Fibroblast of the conjunctiva (primary cell): ENCODE results near the gene ABCC12.

Source experiments
- DNase-seq: peaks from one replicate; pipeline ENCODE4 v3.0.0-alpha.2; 2010; ENCODE audit warnings: low read depth

Gene ABCC12

GRCh38 chr16:48132696-48133095, 23.1 kb downstream of the ABCC12 start:
- DNase-seq: no peak

- DNase-seq: no peak
Measured at GRCh38 chr16:48131201-48131935, 24.4 kb downstream of the ABCC12 start.

GRCh38 chr16:48129926-48130325, 25.9 kb downstream of the ABCC12 start:
- DNase-seq: no peak

- DNase-seq: no peak
Measured at GRCh38 chr16:48128769-48129168, 27.0 kb downstream of the ABCC12 start.

- DNase-seq: peak; percentile 87
Measured at GRCh38 chr16:48126801-48127644, 28.8 kb downstream of the ABCC12 start.

GRCh38 chr16:48125888-48126287, 29.9 kb downstream of the ABCC12 start:
- no peak for DNase-seq

- no peak for DNase-seq
Measured at GRCh38 chr16:48124266-48124665, 31.5 kb downstream of the ABCC12 start.

- peak; percentile 89 for DNase-seq
Measured at GRCh38 chr16:48123104-48123788, 32.5 kb downstream of the ABCC12 start.

GRCh38 chr16:48121276-48121675, 34.5 kb downstream of the ABCC12 start:
- no peak for DNase-seq

GRCh38 chr16:48118841-48119240, 37.0 kb downstream of the ABCC12 start:
- no peak for DNase-seq

GRCh38 chr16:48117217-48118105, 38.3 kb downstream of the ABCC12 start:
- peak; percentile 28 for DNase-seq

GRCh38 chr16:48115299-48115698, 40.5 kb downstream of the ABCC12 start:
- DNase-seq: no peak

GRCh38 chr16:48114410-48114809, 41.4 kb downstream of the ABCC12 start:
- no peak for DNase-seq

GRCh38 chr16:48113471-48113870, 42.3 kb downstream of the ABCC12 start:
- DNase-seq: no peak

- DNase-seq: no peak
Measured at GRCh38 chr16:48113001-48113400, 42.8 kb downstream of the ABCC12 start.

- no peak for DNase-seq
Measured at GRCh38 chr16:48112600-48112999, 43.2 kb downstream of the ABCC12 start.

- DNase-seq: no peak
Measured at GRCh38 chr16:48110982-48111381, 44.8 kb downstream of the ABCC12 start.

- DNase-seq: no peak
Measured at GRCh38 chr16:48110000-48110399, 45.8 kb downstream of the ABCC12 start.

GRCh38 chr16:48109475-48109874, 46.3 kb downstream of the ABCC12 start:
- DNase-seq: no peak

- DNase-seq: no peak
Measured at GRCh38 chr16:48106446-48106845, 49.3 kb downstream of the ABCC12 start.
